ENCODE results near the gene DENND2C.

Gene DENND2C

DNA sequence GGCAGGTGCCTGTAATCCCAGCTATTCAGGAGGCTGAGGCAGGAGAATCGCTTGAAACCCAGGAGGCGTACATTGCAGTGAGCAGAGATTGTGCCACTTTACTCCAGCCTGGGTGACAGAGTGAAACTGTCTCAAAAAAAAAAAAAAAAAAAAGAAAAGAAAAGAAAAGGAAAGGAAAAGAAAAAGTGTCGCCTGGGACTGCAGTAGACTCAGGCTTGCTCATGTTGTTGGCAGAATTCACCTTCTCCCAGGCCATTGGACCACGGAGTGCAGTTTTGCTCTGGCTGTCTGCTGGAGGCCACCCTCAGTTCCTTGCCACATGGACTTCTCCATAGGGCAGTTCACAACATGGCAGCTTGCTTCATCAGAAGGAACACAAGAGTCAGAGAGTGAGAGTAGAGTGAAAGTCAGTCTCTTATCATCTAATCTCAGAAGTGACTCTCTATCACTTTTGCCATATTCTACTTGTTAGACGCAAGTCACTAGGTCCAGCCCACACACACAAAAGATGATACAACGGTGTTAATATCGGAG is 117.7 kb downstream of the DENND2C start:
- Mint-ChIP-seq H3K27ac (no peak overlapping the region), H3K9me3 (ENCODE audit: low read depth) (no peaks in the 10 kb centered on the region), H3K36me3 (no peaks in the 10 kb centered on the region), H3K4me3 (no peak overlapping the region), H3K27me3 (peaks cover 4% of the 10 kb centered on the region), H3K4me1 (ENCODE audit: low read depth) (no peaks in the 10 kb centered on the region)

DNA sequence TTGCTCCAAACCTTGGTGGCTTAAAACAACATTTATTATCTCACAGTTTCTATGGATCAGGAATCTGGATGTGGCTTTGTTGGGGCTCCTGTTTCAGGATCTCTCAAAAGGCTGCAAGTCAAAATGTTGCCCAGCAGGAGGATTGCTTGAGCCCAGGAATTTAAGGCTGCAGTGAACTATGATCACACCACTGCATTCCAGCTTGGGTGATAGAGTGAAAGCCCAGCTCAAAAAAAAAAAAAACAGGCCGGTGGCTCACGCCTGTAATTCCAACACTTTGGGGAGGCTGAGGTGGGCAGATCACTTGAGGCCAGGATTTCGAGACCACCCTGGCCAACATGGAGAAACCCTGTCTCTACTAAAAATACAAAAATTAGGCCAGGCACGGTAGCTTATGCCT is 118.4 kb downstream of the DENND2C start:
- Mint-ChIP-seq H3K27me3 (peaks cover 4% of the 10 kb centered on the region), H3K9me3 (ENCODE audit: low read depth) (no peaks in the 10 kb centered on the region), H3K27ac (no peak overlapping the region), H3K4me3 (no peak overlapping the region), H3K36me3 (no peaks in the 10 kb centered on the region), H3K4me1 (ENCODE audit: low read depth) (no peaks in the 10 kb centered on the region)

DNA sequence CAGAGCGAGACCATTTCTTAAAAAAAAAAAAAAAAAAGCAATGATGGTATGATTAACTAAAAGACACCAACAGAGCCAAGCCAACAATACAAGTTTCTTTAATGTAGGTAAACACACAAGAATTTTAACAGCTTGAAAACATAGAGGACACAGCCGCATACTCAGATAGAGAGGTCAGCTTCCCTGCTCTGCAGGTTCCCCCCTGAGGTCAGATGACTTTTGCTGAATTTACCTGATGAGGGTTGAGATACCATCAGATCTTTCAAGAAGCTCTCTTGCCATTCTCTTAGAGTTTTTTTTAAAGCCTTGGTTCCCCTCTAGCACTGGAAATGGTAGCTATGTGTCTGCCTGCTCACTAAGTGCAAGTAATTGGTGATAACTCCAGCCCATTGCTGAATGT is 119.5 kb downstream of the DENND2C start:
- H3K4me3 Mint-ChIP-seq: no peak overlapping the region
- H3K36me3 Mint-ChIP-seq: no peaks in the 10 kb centered on the region
- no peaks in the 10 kb centered on the region for H3K9me3 Mint-ChIP-seq (ENCODE audit: low read depth)
- H3K4me1 Mint-ChIP-seq (ENCODE audit: low read depth): no peaks in the 10 kb centered on the region
- H3K27ac Mint-ChIP-seq: no peak overlapping the region
- peaks cover 4% of the 10 kb centered on the region for H3K27me3 Mint-ChIP-seq

DNA sequence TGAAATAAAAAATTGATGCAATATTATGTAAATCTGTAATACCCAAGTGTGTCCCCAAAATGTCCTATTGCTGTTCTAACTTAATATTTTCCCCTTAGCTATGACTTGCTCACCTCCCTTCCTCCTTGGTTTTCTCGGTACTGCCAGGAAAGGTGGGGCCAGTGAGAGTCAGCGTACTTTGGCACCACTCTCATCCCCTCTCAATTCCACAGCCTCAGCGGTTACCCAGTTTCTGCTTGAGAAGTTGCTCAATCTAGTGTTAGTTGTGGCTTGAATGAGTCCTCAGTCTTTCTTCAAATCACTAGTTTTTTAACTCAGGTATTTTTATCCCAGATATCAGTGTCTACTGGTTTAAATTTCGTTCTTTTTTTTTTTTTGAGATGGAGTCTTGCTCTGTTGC is 120.7 kb downstream of the DENND2C start:
- Mint-ChIP-seq H3K36me3 (no peaks in the 10 kb centered on the region), H3K4me1 (ENCODE audit: low read depth) (no peaks in the 10 kb centered on the region), H3K9me3 (ENCODE audit: low read depth) (no peaks in the 10 kb centered on the region), H3K4me3 (no peak overlapping the region), H3K27me3 (peaks cover 4% of the 10 kb centered on the region), H3K27ac (no peak overlapping the region)

DNA sequence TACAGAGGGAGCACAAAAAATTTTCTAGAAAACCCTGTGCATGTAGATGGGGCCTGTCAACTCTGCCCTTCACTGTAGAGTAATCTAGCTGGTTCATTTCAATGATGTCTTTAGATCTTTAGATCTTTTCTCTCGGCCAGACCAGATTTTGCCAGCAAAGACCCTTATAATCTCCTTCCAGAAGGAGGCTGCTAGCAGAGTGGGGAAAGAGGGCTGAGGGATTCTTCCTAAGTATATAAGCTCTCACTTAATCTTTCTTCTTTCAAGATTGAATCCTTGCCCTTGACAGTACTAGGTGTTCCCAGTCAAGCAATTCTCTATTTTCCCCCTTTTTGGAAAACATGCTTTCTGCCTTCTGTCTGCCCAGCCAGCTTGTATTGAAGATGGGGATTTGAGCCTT is 122.8 kb downstream of the DENND2C start:
- H3K4me3 Mint-ChIP-seq: no peak overlapping the region
- peaks cover 2% of the 10 kb centered on the region for H3K36me3 Mint-ChIP-seq
- no peak overlapping the region for H3K27ac Mint-ChIP-seq
- H3K9me3 Mint-ChIP-seq (ENCODE audit: low read depth): no peaks in the 10 kb centered on the region
- H3K27me3 Mint-ChIP-seq: peaks cover 2% of the 10 kb centered on the region
- no peaks in the 10 kb centered on the region for H3K4me1 Mint-ChIP-seq (ENCODE audit: low read depth)

DNA sequence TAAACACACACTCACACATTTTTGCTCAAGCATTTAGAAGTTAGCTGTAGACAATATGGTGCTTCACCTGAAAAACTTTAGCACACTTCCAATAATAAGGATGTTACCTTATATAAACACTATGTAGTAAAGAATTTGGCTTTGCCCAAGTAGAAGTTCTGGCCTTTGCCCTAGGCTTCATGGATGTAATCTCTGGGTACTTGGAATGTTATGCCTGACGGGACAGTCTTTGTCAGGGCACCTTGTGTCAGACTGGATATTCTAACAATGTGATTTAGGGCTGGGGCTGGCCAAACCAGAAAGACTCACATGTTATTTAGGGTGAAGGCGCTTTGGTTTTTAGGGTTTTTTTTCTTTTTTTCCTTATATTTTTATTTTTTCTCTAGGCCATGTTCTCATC is 124.1 kb downstream of the DENND2C start:
- Mint-ChIP-seq H3K4me3 (no peak overlapping the region), H3K9me3 (ENCODE audit: low read depth) (no peaks in the 10 kb centered on the region), H3K27ac (no peak overlapping the region), H3K4me1 (ENCODE audit: low read depth) (no peaks in the 10 kb centered on the region), H3K36me3 (peaks cover 2% of the 10 kb centered on the region), H3K27me3 (no peaks in the 10 kb centered on the region)

DNA sequence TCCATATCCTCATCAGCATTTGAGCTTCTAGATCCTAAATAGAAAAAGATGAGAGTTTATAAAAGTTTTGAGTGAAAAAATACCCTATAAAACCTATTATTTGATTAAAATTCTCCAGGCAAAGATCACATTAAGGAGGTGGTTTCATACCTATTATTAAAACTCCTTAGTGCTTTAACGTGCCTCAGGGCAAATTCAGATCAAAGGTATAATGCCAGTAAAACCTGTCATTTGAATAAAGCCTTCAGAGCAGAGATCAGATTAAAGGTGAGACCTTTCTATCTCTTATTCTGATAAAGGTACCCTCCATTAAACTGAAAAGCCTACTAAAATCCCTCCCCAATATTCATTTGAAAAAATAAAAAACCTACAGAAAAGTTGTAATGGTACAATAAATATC is 124.5 kb downstream of the DENND2C start:
- no peaks in the 10 kb centered on the region for H3K27me3 Mint-ChIP-seq
- no peak overlapping the region for H3K27ac Mint-ChIP-seq
- no peaks in the 10 kb centered on the region for H3K9me3 Mint-ChIP-seq (ENCODE audit: low read depth)
- no peak overlapping the region for H3K4me3 Mint-ChIP-seq
- H3K4me1 Mint-ChIP-seq (ENCODE audit: low read depth): no peaks in the 10 kb centered on the region
- H3K36me3 Mint-ChIP-seq: peaks cover 2% of the 10 kb centered on the region

DNA sequence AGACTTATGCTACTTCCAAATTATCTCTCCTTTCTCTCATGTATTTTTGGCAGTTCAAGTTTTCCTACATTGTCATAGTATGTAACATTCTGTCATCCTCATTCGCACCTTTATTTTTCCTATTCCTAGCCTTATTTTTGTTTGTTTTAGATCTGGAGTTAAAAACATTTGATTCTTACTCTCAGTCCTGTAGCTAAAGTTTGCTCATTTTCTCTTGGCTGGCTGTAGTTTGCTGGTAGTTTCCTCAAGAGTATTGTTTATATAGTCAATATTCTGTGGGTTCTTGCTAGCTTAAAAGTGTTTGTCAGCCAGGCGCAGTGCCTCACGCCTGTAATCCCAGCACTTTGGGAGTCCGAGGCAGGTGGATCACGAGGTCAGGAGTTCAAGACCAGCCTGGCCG is 129.0 kb downstream of the DENND2C start:
- Mint-ChIP-seq H3K36me3 (peaks cover 2% of the 10 kb centered on the region), H3K9me3 (ENCODE audit: low read depth) (no peaks in the 10 kb centered on the region), H3K4me3 (no peak overlapping the region), H3K27ac (no peak overlapping the region), H3K27me3 (no peaks in the 10 kb centered on the region), H3K4me1 (ENCODE audit: low read depth) (no peaks in the 10 kb centered on the region)

DNA sequence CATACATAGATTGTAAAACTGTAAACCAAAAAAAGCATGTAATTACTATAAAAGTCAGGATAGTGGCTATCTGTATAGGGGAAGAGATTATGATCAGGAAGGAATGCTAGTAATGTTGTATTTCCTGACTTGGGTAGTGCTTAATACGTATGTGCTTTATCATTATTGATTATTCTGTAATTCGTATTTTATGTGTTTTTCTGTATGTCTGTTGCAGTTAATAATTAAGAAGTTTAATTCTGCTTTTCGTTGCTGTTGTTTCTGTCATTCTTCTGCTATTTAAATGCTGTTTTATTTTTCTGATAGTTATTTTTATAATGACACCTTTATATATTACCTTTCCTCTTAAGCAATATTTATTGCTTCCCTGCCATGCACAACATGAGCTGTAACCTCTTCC is 129.6 kb downstream of the DENND2C start:
- H3K36me3 Mint-ChIP-seq: peaks cover 2% of the 10 kb centered on the region
- H3K27ac Mint-ChIP-seq: no peak overlapping the region
- H3K4me1 Mint-ChIP-seq (ENCODE audit: low read depth): no peaks in the 10 kb centered on the region
- no peaks in the 10 kb centered on the region for H3K9me3 Mint-ChIP-seq (ENCODE audit: low read depth)
- H3K4me3 Mint-ChIP-seq: no peak overlapping the region
- no peaks in the 10 kb centered on the region for H3K27me3 Mint-ChIP-seq

DNA sequence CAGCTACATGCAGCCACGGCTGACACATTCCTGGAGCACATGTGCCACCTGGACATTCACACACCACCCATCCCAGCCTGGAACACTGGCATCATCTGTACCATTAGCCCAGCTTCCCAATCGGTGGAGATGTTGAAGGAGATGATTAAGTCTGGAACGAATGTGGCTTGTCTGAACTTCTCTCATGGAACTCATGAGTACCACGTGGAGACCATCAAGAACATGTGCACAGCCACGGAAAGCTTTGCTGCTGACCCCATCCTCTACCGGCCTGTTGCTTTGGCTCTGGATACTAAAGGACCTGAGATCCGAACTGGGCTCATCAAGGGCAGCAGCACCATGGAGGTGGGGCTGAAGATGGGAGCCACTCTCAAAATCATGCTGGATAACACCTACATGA is 133.8 kb downstream of the DENND2C start:
- no peaks in the 10 kb centered on the region for H3K9me3 Mint-ChIP-seq (ENCODE audit: low read depth)
- H3K27me3 Mint-ChIP-seq: no peaks in the 10 kb centered on the region

DNA sequence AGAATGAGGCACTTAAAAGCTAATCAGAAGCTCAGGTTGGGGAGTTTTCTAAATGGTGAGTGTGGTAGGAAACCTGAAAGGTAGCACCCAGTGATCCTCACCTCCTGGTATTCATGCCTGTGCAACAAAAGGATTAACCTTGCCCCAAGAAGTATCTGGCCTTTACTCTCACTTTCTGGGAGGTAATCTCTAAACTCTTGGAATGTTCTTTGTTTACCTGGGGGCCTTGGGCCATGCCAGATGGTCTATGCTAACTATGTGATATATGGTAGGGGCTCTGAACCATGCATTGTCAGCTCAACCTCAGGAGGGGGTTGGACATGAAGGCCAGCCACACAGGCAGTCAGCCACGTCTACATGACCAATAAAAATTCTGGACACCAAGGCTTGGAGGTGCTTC is 134.4 kb downstream of the DENND2C start:
- Mint-ChIP-seq H3K27me3 (no peaks in the 10 kb centered on the region), H3K36me3 (no peaks in the 10 kb centered on the region), H3K4me3 (no peak overlapping the region), H3K9me3 (ENCODE audit: low read depth) (no peaks in the 10 kb centered on the region), H3K4me1 (ENCODE audit: low read depth) (no peaks in the 10 kb centered on the region), H3K27ac (no peak overlapping the region)

More for the DNA sequence above, 133.8 kb downstream of the DENND2C start:
- H3K36me3 Mint-ChIP-seq: no peaks in the 10 kb centered on the region
- no peak overlapping the region for H3K4me3 Mint-ChIP-seq
- no peak overlapping the region for H3K27ac Mint-ChIP-seq
- H3K4me1 Mint-ChIP-seq (ENCODE audit: low read depth): no peaks in the 10 kb centered on the region

Measured in activated naive CD8-positive, alpha-beta T cell (primary cell).